GM10248 (cell line): ENCODE results near the gene DNAJC7.

Experiments used
- CTCF ChIA-PET: fragments of 300-600 bp; sonication (Branson Sonifier 250); formaldehyde crosslinking; extraction: SDS; loops from one replicate; lab custom pipeline; 2021; ENCODE audit warnings: antibody characterized with exemption; lab: Yijun Ruan, JAX
- POLR2A ChIA-PET: fragments of 350-650 bp; sonication (Branson Sonifier 250); formaldehyde crosslinking; extraction: SDS; loops from one replicate; lab custom pipeline; 2020; ENCODE audit warnings: antibody characterized with exemption; lab: Yijun Ruan, JAX
- DNase-seq: peaks from one replicate; pipeline ENCODE4 v3.0.0; 2012; ENCODE audit errors: extremely low spot score
- CTCF ChIP-seq: IDR thresholded peaks from 2 replicates; pipeline ENCODE4 v1.5.1; 2012; ENCODE audit warnings: mild to moderate bottlenecking, low read depth; ENCODE audit errors: extremely low read depth, missing control alignments, control extremely low read depth

DNAJC7 gene

GRCh38 chr17:42059815-42060214 is 42.6 kb upstream of the DNAJC7 start:
- POLR2A ChIA-PET = no interaction called here
- DNase-seq = no peak
- TF ChIP-seq CTCF = no peak
- CTCF ChIA-PET = interaction anchor here (0.7 kb wide), 1 partner anchor 21 kb away, joined by 3 read pairs; no protein-coding TSS in a partner anchor

- ChIA-PET CTCF (interaction anchor here (1.2 to 1.7 kb wide), 3 partner anchors 10 to 43 kb away, joined by 3 to 7 read pairs (median 4); no protein-coding TSS in a partner anchor), POLR2A (no interaction called here)
- no peak for TF ChIP-seq CTCF
- DNase-seq = no peak
Observed at GRCh38 chr17:42058063-42058462, 40.8 kb upstream of the DNAJC7 start.

GRCh38 chr17:42056635-42057034 is 39.4 kb upstream of the DNAJC7 start:
- POLR2A ChIA-PET = no interaction called here
- no peak for DNase-seq
- TF ChIP-seq CTCF = no peak
- CTCF ChIA-PET = interaction anchor here (1.0 to 5.0 kb wide), 6 partner anchors 9 to 31 kb away, joined by 3 to 32 read pairs (median 6); no protein-coding TSS in a partner anchor

GRCh38 chr17:42055496-42055895 is 38.3 kb upstream of the DNAJC7 start:
- TF ChIP-seq CTCF = no peak
- DNase-seq = no peak
- ChIA-PET POLR2A (interaction anchor here (0.6 kb wide), 1 partner anchor 89 kb away, joined by 6 read pairs; no protein-coding TSS in a partner anchor), CTCF (interaction anchor here (0.9 to 5.0 kb wide), 6 partner anchors 9 to 46 kb away, joined by 3 to 32 read pairs (median 6); no protein-coding TSS in a partner anchor)

GRCh38 chr17:42055027-42055426 is 37.8 kb upstream of the DNAJC7 start:
- ChIA-PET POLR2A (interaction anchor here (0.6 kb wide), 1 partner anchor 89 kb away, joined by 6 read pairs; no protein-coding TSS in a partner anchor), CTCF (interaction anchor here (1.2 to 5.0 kb wide), 5 partner anchors 9 to 46 kb away, joined by 3 to 32 read pairs (median 9); no protein-coding TSS in a partner anchor)
- no peak for TF ChIP-seq CTCF
- DNase-seq = no peak

GRCh38 chr17:42053731-42054500 is 36.7 kb upstream of the DNAJC7 start:
- no peak for TF ChIP-seq CTCF
- POLR2A ChIA-PET = no interaction called here
- CTCF ChIA-PET = interaction anchor here (1.0 to 5.0 kb wide), 3 partner anchors 14 to 34 kb away, joined by 3 to 32 read pairs (median 3); partner anchors contain the start of gene NKIRAS2
- no peak for DNase-seq
